IPS-18c (cell line): ENCODE data around the gene TTC34.

Experiments
- H3K4me3 ChIP-seq: 2 replicates; pipeline ENCODE4 v1.7.0; 2013; ENCODE audit warnings: low read depth, mild to moderate bottlenecking, low read length, moderate library complexity; ENCODE audit not compliant: insufficient read depth
- H3K9me3 ChIP-seq: one replicate; pipeline ENCODE4 v1.6.1; 2013; ENCODE audit warnings: mild to moderate bottlenecking, low read length, moderate library complexity; ENCODE audit not compliant: control insufficient read depth, insufficient read depth

Gene TTC34

GRCh38 chr1:2819831-2820730, 18.6 kb upstream of the TTC34 start:
- H3K4me3 ChIP-seq: no peak overlapping the region; the same call in 1 of the 2 replicates
- H3K9me3 ChIP-seq: peaks cover 55% of the 10 kb centered on the region

DNA sequence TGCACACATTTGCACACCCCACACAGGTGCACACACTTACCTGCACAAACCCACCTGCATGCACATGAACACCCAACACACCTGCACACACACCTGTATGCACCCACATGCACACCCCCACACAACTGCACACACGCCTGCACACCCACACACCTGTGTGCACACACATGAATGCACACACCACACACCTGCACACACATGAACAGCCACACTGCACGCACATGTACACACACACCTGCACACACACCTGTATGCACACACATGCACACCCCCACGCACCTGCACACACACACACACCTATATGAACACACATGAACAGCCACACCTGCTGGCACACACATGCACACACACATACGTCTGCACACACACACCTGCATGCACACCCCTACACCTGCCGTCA, 17.9 kb upstream of the TTC34 start:
- Histone ChIP-seq H3K9me3 (peaks cover 54% of the 10 kb centered on the region), H3K4me3 (no peak overlapping the region; the same call in 1 of the 2 replicates)

DNA sequence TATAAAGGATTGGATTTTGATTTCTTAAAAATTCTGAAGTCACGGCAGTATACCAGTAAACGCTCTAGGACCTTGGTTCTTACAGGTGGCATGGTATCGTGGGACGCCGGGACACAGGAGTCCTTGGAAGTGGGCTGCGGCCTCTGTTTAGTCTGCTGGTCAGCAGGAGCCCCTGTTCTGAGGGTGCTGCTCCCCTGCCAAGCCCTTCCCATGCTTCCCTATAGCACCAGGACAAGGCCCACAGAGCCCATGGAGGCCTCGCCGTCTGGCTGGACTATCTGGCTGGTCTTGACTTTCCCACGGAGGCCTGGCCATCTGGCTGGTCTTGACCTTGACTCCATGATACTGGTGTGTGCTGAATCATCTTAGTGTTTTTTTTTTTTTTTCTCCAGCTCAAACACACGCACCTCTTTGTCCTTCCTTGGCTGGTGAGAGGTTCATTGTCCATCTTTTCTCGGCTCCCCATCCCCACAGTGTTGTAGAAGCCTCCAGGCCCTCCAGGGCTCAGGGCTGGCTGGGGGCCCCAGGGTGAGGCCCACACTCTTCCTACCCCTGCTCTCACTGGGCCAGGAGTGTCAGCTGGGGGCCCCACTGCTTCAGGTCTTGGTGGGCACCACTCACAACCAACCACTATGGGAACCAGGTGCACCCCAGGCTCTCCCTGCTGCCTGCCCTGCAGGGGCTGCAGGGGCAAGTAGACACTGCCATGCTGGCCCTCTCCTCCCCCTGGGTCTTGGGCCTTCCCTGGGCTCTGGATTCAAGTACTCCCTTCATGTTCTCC, 16.5 kb upstream of the TTC34 start:
- Histone ChIP-seq H3K9me3 (peaks cover 48% of the 10 kb centered on the region), H3K4me3 (peak overlapping the region; percentile 15; the same call in 1 of the 2 replicates)

DNA sequence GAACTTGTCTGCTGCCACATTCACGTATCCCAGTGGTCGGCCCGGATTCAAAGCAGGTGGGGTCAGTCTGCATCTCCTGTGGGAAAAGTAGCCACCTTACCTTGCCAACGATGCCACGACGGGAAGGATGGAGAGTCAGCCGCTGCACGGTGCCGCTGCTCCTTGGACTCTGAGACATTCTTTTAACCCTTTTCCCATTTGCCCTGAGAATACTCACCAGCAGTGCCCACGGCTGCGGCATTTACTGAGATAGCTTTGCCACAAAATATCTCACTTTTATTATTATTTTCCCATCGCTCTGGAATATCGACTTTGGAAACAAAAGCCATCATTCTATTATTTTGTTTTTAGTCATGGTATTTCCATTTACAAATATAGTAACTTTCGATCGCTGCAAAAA, 15.3 kb upstream of the TTC34 start:
- peaks cover 45% of the 10 kb centered on the region for H3K9me3 ChIP-seq
- no peak overlapping the region for H3K4me3 ChIP-seq

- Histone ChIP-seq H3K4me3 (no peak overlapping the region), H3K9me3 (peaks cover 41% of the 10 kb centered on the region)
Measured at GRCh38 chr1:2815551-2815950, 14.1 kb upstream of the TTC34 start.

- Histone ChIP-seq H3K4me3 (no peak overlapping the region), H3K9me3 (peaks cover 41% of the 10 kb centered on the region)
Measured at GRCh38 chr1:2814511-2815075, 13.1 kb upstream of the TTC34 start.

DNA sequence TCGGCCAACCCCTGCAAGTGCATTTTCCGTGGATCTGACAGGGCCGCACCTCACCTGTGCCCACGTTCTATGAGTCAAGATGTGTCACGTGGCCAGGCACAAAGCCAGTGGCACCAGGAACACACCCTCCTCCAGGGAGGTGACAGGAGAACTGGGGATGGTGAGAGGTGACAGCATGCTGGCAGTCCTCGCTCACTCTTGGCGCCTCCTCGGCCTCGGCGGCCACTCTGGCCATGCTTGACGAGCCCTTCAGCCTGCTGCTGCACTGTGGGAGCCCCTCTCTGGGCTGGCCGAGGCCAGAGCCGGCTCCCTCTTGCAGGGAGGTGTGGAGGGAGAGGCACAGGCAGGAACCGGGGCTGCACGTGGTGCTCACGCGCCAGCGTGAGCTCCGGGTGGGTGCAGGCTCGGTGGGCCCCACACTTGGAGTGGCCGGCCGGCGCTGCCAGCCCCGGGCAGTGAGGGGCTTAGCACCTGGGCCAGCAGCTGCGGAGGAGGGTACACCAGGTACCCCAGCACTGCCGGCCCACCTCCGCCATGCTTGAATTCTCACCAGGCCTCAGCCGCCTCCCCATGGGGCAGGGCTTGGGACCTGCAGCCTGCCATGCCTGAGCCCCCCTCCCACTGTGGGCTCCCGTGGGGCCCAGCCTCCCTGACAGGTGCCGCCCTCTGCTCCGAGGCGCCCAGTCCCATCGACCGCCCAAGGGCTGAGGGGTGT, 11.6 kb upstream of the TTC34 start:
- Histone ChIP-seq H3K9me3 (peaks cover 46% of the 10 kb centered on the region), H3K4me3 (no peak overlapping the region)

DNA sequence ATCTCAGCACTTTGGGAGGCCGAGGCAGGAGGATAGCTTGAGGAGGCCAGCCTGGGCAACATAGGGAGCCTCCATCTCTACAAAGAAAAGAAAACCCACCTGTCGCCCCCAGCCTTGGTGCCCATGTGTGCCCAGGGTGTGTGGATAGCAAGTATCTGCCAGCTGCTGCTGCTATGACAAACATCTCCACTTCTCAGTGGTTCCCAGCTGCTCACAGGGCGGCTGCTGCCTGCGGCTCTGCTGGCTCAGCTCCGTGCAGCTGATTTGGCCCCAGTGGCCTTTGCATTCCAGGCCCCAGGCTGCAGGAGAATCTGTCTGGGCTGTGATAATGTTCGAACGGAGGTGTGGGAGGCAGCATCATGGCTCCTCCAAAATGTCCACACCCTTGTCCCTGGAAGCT, 10.6 kb upstream of the TTC34 start:
- H3K4me3 ChIP-seq: peak overlapping the region; percentile 15; the same call in 1 of the 2 replicates
- peaks cover 49% of the 10 kb centered on the region for H3K9me3 ChIP-seq

GRCh38 chr1:2811533-2811918, 10.0 kb upstream of the TTC34 start:
- no peak overlapping the region; the same call in 1 of the 2 replicates for H3K4me3 ChIP-seq
- peaks cover 48% of the 10 kb centered on the region for H3K9me3 ChIP-seq

DNA sequence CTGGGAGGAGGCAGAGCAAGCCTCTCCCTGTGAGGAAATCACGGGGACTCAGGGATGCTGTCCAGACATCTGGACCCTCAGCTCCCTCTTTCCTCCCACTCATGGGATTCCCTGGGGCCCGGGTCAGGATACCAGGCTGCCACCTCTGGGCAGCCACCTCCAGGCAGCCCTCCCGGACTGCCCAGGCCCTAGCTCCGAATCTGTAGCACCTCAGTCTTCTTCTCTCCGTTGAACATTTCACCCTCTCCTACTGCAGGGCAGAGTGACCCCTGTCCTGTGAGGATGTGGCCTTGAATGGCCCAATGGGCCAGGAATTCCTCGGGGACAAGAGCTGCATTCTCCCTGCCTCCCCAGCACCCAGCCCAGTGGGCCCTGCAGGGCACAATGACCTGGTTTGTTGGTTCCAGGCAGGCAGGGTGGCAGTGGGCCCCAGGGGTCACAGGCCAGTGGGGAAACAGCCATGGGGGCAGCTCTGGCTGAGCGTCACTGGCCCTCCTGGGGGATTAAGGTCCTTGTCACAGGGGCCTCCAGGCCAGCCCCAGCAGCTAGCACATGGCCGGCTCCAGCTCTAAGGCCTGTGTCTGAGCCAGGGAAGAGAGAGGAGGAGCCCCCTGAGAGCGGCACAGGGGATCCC, 9.5 kb upstream of the TTC34 start:
- peaks cover 50% of the 10 kb centered on the region for H3K9me3 ChIP-seq
- peak overlapping the region; percentile 15; the same call in 1 of the 2 replicates for H3K4me3 ChIP-seq

DNA sequence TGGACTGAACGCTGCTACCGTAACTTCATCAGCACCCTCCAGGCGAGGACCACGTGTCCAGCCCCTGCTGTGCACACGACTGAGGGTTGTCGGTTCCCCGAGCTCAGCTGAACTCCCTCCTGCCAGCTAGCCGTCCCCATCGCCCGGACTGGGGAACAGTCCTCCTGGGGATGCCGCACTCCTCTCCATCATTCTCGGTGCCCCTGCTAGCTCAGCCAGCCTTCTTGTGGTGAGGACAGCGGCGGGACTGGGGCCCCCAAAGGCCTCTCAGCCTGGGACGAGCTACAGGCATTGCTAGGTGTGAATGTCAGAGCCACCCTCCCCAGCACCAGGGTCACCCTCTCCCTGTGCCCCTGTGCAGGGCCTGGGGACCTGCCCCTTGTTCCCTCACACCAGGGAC, 8.8 kb upstream of the TTC34 start:
- peaks cover 56% of the 10 kb centered on the region for H3K9me3 ChIP-seq

DNA sequence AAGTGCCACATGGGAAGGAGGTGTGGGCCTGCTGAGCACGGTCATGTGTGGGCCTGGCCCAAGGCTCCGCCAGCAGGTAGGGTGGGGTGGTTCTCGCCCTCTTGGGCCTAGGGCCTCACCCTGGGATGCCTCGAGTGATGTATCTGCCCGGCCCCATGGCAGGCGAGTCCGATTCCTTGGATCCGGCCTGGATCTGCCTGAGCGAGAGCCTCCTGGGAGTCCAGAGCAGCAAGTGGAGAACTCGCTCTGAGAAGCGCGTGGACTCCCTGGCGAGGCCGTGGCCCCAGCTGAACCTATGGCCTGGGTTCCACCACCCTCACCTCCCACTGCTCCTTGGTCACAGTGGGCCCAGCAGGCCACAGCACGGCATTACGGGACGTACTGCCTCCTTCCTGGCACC, 8.2 kb upstream of the TTC34 start:
- Histone ChIP-seq H3K4me3 (no peak overlapping the region; the same call in 1 of the 2 replicates), H3K9me3 (peaks cover 54% of the 10 kb centered on the region)

More for the DNA sequence above, 8.8 kb upstream of the TTC34 start:
- H3K4me3 ChIP-seq: no peak overlapping the region

DNA sequence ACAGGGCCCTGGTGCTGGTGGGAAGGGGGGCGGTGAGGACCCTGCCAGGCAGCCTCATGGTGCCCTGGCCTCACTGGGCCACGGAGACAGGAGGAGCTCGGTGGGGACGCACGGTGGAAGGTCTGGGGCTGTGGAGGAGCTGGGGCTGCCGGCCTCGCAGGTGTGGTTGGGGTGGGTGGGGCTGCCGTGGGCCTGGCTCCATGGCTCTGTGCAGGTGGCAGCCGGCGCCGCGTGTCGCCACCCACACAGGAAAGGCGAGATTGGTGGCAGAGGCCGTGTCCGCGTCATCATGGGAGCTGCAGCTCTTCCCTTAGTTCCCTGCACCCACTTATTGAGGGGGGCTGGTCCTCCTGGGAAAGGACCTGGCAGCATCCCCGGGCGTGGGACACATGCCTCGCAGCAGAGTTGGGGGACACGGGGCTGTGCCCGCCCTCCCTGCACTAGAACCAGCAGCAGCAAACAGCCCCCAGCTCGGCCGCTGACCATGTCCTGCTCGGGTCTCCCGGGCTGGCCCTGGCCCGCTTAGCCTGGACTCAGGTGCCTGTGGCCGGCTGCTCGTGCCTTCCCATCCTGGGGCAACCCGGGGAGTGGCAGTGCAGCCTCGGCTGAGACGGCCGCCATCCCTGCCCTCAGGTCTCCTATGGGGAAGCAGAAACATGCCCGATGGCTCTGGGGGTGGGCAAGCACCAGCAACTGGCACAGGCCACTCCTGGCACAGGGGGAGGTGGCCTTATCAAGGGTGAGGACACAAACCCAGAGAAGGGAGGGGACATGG, 7.5 kb upstream of the TTC34 start:
- Histone ChIP-seq H3K9me3 (peaks cover 55% of the 10 kb centered on the region), H3K4me3 (peak overlapping the region; percentile 28; the same call in 1 of the 2 replicates)

DNA sequence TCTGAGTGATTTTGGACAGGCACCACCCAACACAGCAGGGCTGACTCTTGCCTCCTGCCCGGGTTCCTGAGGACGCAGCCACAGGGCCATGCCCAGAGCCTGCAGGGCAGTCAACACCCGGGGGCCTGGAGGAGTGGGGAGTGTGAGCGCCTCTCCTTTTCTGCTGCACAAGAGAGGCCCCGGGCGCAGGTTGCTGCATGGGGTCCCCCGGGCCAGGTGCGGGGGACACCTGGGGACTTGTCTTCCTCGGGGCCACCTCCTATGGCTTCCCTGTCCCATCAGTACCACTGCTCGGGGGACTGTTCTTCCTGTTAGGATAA, 6.9 kb upstream of the TTC34 start:
- Histone ChIP-seq H3K4me3 (no peak overlapping the region), H3K9me3 (peaks cover 62% of the 10 kb centered on the region)

- peaks cover 61% of the 10 kb centered on the region for H3K9me3 ChIP-seq
- H3K4me3 ChIP-seq: no peak overlapping the region; the same call in 1 of the 2 replicates
Measured at GRCh38 chr1:2807678-2808385, 6.3 kb upstream of the TTC34 start.
